Endometrial microvascular endothelial cells (primary cell): ENCODE results near the gene DNAL4. TPM values are rescaled to one million over a fixed set of nuclear protein-coding genes. Genes with fewer than 3 reads are reported as not detected.

ENCODE experiments used
- in situ Hi-C: cut with HindIII; loops from 2 replicates; pipeline ENCODE4 v1.10.0; 2017; ENCODE audit warnings: low sequenced_read_pairs, low pct_unique_long_range_greater_than_20kb; ENCODE audit errors: inconsistent ontology term
- total RNA-seq: library from RNA; depleted of rRNA; stranded (reverse); fragments of >200 nt; gene quantifications from one replicate; pipeline ENCODE4 v1.2.3, GENCODE V29; 2015; ENCODE audit errors: inconsistent ontology term

Gene DNAL4
- total RNA-seq, 1 donor from 2014 or later: 29.2 TPM

DNA sequence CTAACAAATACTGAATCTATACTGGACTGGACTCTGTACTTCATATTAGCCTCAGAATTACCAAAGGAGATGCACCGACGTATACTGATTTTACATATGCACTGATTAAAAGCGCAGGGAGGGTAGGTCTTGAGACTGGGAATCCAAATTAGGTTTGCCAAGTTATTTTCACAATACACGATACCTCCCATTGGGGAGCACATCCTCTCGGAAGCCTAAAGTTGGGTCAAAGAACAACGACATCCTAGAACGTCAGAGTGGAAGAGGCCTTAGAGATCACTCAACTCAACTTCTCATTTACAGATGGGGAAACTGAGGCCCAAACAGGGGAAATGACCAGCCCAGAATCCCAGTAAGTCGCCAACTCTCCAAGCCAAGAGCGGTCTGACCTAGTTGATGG, 626 bp downstream of the DNAL4 start:
- in situ Hi-C loops: no loop called here

DNA sequence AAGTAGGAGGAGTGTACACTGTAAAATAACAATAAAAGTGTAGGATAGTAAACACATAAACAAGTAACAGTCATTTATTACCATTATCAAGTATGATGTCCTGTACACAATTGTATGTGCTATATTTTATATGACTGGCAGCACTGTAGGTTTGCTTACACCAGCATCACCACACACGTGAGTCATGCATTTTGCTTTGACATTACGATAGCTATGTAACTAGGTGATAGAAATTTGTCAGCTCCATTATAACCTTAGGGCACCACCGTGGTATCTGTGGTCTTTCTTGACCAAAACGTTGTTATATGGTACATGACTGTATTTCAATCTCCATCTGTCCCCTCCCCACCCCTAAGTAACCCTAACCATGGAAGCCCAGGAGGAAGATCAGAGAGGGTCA, 1.1 kb downstream of the DNAL4 start:
- in situ Hi-C loops: no loop called here

DNA sequence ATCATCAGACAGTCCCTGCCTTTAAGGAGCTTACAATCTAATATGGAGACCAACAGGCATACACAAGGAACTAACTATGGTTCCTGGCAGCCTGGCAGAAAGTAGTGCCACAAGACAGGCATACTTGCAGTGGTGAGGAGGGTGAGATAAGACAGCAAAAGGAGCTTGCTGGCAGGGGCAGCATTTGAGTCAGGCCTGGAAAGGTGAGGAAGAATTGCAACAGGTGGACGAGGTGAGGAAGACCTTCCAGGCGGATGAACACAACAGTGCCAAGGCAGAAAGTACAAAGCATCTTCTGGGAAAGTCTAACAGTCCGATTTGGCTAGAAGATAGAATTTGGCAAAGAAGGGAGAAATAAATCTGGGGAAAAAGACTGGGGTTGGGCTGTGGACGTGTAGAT, 4.3 kb downstream of the DNAL4 start:
- in situ Hi-C loops: no loop called here

DNA sequence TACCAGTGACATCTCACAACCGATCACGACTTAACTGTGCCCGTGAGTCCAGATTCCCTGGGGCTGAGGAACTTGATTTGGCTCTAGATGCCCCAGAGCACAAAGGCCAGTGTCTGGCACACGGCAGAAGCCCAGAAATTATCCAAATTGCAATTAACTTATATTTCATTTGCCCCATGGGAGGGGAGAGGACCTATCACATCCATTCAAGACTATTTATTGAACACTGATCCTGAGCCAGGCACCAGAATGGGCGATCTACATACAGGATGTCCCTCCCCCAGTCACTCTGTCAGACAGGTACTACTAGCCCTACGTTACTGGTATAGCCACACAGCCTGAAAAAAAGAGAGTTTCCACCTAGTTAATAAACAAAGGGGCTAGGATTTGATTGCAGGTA, 5.1 kb downstream of the DNAL4 start:
- in situ Hi-C loops: no loop called here

DNA sequence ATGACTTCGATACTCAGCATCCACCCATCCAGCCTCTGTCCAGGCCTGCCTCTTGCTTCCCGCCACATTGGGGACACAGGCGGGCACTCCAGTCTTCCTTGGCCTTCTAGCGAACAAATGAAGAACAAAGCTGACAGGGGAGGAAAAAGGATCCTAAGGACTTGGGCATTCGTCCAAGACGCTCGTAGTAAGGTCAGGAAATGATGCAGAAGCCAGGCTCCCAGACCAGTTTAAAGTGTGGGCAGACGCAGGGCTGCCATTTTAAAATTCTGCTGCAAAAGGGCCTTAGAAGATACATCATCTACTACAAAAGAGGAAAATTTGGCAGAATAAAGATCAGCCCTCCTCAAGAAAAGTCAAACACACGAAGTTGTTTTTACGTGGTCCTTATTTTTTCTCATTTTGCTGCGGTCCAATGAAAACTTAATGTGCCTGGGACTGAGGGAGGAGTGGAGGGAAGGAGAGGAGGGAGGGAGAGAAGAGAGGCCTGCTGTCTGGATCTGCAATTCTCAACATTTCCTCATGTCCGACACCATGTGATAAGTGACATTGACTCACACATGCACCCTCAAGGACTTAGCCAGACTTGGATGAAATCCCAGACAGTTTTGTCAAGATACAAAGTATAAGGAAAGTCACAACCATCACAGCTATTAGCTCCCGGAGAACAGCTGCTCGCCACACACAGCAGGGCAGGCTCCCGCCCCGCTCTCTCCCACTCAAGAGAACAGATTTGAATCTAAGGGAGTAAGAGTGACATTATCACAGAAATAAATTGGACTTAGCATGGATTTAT, 5.7 kb downstream of the DNAL4 start:
- in situ Hi-C loops: no loop called here

DNA sequence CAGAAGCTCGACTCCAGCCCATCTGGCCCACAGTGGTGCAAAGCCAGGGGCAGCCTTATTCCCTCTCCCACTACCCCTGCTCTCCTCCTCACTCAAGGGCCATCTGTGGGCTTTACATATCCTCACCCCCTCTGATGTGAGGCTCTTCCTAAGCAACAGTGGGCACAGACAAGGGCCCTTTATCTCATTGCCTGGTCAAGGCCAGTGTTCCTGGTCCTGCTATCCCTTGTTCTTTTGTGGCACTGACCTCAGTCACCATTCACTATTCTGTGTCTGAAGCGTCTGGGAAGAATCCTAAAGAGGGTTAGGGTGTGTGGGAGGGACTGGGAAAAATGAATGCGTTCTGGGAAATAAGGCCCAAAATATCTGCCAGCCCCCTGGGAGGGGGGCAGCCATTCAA, 7.3 kb downstream of the DNAL4 start:
- in situ Hi-C loops: no loop called here

DNA sequence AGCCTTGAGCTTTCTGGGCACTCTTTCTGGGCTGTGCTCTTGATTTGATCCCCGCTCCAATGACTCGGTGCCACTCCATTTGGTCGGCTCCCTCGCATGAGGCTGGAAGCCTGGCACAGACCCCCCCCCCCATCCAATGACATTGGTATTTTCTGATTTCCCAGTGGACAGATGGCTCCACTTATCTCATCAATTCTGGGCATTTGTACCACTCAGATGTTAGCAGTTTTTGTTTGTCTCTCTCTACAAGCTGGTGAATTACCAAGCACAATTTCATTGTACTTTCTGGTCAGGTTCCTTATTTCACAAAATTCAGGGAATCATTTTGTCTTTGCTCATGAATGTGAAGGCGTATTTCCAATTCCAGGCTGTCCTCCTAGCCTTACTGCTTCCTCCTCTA, 9.1 kb downstream of the DNAL4 start:
- in situ Hi-C loops: no loop called here

GRCh38 chr22:38784035-38784434, 9.9 kb downstream of the DNAL4 start:
- in situ Hi-C loops: no loop called here

GRCh38 chr22:38783095-38783615, 10.8 kb downstream of the DNAL4 start:
- in situ Hi-C loops: no loop called here

GRCh38 chr22:38782402-38783094, 11.4 kb downstream of the DNAL4 start:
- in situ Hi-C loops: no loop called here

- in situ Hi-C loops: no loop called here
Measured at GRCh38 chr22:38781033-38781432, 12.9 kb downstream of the DNAL4 start.

GRCh38 chr22:38777087-38777671, 16.8 kb downstream of the DNAL4 start:
- in situ Hi-C loops: no loop called here

- in situ Hi-C loops: no loop called here
Measured at GRCh38 chr22:38776086-38776485, 17.9 kb downstream of the DNAL4 start.

DNA sequence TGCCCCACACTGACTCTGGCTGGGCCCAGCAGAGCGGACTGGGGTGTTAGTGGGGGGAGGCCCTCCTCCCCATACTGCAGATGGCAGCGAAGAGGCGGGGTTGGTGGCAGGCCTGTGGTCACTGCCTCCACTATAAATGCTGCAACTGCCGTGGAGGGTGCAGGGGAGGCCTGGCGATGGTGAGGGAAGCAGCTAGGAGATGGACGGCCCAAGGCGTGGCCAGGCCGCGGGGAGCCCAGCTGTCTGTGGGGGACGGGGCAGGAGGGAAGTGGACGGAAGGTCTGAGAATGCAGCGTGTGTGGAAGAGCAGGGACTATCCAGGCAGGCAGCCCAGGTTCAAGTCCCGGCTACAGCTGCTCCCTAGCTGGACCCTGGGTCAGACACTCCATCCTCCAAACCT, 18.3 kb downstream of the DNAL4 start:
- in situ Hi-C loops: no loop called here

- in situ Hi-C loops: no loop called here
Measured at GRCh38 chr22:38774496-38775166, 19.3 kb downstream of the DNAL4 start.

DNA sequence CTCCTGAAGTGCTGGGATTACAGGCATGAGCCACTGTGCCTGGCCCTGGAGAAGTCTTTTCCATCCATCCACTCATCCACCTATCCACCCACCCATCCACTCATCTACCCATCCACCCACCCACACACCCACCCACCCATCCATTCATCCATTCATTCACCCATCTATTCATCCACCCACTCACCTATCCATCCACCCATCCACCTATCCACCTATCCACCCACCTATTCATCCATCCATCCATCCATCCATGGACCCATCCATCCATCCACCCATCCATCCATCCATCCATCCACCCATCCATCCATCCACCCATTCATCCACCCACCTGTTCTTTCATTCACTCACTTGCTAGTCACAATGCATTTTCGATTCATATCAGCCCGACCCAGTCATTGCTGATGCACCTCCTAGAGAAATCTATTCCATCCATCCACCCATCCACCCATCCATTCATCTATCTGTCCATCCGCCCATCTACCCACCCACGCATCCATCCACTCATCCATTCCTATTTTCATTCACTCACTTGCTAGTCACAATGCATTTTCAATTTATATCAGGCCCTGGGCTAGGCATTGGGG, 20.5 kb downstream of the DNAL4 start:
- in situ Hi-C loops: no loop called here

DNA sequence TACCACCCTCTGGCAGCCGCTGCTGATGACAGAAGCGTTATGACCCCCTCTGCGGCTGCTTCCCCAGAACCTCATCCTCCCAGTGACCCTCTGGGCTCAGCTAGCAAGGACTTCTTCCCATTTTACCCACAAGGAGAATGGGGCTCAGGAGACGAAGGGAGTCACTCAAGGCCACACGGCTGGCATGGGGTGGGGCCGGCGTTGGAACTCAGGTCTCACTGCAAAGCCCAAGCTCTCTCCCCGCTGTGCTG, 21.4 kb downstream of the DNAL4 start:
- in situ Hi-C loops: no loop called here

GRCh38 chr22:38770257-38770949, 23.5 kb downstream of the DNAL4 start:
- in situ Hi-C loops: no loop called here

GRCh38 chr22:38768036-38768435, 25.9 kb downstream of the DNAL4 start:
- in situ Hi-C loops: no loop called here
